Pons (tissue), 1 donor: Measurements from ENCODE around the gene DNAJB12.
"Not testable (repeated sequence)": the region's sequence is repeated elsewhere in the genome, so short reads cannot be mapped to it uniquely, and the experiment has no call there.

ENCODE experiments used
- DNase-seq: peaks from one replicate; pipeline ENCODE4 v3.0.0-alpha.2; 2016; ENCODE audit warnings: low spot score

The DNAJB12 gene

DNA sequence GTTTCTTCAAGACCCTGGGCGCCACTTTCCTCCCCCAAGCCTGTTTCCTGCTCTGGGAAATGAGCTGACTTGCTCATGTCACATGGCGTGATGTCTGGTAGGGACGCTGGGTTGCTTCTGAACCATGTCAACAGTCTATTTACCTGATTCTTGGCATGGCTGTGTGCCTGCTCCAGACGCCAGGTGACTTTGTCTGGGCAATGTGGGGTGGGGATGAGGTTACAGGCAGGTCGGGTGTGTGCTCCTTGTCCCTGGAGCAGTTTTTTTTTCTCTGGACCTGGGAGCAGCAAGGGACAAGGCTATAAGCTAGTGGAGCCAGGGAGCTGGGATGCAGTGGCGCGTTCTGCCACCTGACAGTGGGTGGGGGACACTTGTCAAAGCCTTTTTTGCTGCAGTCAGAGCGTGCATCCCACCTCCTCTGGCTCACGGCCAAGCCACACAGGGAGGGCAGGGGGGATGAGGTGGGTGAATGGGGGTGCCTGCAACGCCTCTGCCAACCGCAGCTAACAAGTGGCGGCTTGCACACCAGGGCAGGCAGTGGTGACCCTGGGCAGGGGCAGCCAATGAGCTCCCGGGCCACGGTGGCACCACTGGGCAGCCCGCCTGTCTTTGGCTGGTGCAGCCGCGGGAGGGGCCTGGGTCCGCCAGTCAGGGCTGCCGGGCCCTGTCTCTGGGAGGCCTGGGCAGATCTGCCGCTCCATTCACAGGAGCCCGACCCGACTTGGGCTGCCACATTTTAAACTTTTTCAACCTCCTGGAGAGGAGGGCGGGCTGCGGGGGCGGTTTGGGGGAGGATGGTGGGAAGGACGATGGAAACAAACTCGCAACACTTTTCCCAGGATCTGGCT is 22.9 kb downstream of the DNAJB12 start:
- peak; percentile 94 for DNase-seq

DNA sequence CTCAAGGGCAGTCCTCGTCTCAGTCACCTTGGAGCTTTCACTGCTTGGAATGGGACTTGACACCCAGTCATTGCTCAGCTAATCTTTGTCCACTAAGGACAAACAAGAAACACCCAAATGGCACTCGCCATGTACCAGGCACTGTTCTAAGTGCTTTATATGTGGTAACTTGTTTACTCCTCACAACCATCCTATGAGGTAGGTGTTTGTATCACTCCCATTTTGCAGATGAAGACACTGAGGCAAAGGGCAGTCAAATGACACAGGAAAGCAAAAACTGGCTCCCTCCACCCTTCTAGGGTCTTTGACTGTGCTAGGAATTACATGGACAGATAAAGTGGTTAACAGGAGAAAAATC is 24.7 kb downstream of the DNAJB12 start:
- DNase-seq = no peak

- DNase-seq = no peak
Observed at GRCh38 chr10:72329290-72330068, 25.2 kb downstream of the DNAJB12 start.

- no peak for DNase-seq
Observed at GRCh38 chr10:72328829-72329204, 25.9 kb downstream of the DNAJB12 start.

GRCh38 chr10:72328045-72328828 is 26.5 kb downstream of the DNAJB12 start:
- peak; percentile 82 for DNase-seq

- not testable (repeated sequence) for DNase-seq
Observed at GRCh38 chr10:72326665-72327603, 27.8 kb downstream of the DNAJB12 start.

GRCh38 chr10:72325243-72326175 is 29.2 kb downstream of the DNAJB12 start:
- peak; percentile 77 for DNase-seq

DNA sequence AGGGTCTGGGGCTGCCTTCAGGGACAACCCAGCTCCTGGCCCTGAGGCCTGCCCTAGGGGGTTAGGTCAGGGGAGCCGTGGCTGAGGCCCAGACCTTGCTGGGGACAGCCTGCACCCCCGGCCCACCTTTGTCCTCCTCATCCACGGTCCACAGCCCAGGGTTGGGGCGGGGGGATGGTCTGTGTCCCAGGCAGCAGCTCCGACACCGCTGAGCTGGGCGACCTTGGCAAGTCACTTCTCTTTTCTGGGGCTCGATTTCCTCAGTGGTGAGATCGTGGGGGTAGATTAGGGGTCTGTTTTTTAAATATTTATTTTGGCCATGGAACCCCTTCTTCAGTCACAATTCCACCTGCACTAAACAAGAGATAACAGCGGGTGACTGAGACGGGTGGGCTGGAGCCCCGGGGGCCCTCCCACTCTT is 30.9 kb downstream of the DNAJB12 start:
- DNase-seq = no peak

DNA sequence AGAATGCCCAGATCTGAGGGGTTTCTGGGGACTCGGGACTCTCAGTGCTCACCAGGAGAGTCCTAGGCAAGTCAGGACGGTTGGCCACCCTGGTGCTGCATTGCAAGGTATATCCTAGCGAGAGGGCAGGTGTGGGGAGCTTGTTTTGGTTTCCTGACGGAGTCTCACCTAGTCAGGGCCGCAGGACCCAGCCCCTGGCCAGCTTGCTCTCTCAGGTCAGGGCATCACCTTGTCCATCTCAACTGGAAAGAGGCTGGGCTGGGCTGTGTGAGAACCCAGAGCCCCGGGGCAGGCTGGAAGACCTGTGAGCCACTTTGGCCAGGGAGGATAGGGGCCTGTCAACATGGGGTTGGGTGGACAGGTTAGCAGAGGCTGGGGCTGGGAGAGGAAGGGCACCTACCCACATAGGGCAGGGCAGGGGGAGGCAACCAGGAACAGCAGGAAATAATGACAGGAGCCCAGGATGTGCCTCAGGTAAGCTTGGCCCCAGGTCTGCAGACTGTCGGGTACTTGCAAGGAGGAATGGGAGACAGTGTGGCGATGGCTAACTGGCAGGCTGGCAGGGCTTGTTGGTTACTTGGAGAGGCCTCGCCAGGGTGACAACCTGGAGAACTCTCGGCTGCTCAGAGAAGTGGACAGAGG is 31.5 kb downstream of the DNAJB12 start:
- DNase-seq = no peak

DNA sequence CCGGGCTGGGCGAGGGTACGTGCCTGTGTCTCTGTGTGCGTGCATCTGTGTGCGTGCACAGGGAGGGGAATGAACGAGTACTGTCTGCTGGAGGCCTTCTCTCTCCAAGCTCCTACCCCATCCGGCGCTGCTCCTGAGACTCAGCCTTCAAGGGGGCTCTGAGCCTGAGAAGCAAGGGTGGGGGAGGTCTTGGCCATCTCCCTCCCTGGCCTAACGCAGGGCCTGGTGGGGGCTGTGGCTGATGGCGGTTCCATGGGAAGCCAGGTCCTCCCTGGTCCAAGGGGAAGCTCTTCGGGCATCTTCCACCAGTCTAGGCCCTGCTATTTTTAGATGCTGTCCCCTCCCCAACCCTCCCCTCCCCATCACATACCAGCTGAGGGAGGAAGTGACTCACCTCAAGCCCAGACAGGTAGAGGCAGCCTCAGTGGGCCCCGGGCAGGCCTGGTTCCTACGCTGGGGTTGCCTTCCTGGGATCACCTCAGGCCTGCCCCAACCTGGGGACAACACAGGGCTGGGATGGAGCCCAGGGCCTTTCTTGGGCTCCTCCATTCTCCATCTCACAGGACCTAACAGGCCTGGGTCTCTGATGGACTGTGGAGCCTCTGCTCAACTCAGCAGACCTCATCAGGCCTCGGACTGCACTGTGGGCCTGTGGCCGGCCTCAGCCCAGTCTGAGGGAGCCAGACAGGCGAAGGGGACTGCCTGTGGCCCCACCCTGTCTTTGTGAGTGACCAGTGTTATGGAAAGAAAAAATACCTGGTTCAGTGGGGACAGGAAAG is 32.2 kb downstream of the DNAJB12 start:
- no peak for DNase-seq

- DNase-seq = no peak
Observed at GRCh38 chr10:72322030-72322279, 32.8 kb downstream of the DNAJB12 start.

DNA sequence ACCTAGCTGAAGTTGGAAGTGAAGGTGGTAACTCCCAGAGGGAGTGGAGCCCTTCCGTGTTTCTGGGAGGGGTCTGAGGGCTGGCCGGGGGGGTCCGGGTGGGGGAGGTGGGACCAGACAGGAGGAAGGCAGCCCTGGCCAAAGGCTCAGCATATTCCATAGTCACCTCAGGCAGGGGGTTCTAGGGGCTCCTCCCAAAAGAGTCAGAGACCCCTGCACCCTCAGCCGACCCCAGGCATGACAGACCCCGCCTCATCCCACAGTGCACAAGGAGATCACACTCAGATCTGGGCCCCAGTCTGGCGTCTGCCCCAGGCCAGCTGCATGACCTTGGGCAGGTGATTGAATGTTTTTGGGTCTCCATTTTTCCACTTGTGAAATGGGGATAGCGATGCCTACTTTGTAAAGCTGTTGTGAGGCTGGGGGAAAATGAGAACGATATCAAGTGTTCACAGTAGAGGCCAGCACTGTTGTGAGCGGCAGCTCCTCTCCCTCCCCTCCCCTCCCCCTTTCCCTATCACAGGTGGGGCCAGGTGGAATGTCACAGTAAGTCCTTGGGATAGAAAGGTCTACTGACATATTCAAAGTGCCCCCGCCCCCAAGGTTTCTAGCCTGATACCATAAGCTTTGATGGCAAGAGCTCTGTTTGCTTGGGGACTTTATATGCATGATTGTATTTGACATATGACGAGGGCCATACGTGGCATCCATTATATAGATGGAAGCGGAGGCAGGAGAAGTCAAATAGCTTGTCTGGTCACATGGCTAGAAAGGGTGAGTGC is 33.3 kb downstream of the DNAJB12 start:
- DNase-seq = no peak

DNA sequence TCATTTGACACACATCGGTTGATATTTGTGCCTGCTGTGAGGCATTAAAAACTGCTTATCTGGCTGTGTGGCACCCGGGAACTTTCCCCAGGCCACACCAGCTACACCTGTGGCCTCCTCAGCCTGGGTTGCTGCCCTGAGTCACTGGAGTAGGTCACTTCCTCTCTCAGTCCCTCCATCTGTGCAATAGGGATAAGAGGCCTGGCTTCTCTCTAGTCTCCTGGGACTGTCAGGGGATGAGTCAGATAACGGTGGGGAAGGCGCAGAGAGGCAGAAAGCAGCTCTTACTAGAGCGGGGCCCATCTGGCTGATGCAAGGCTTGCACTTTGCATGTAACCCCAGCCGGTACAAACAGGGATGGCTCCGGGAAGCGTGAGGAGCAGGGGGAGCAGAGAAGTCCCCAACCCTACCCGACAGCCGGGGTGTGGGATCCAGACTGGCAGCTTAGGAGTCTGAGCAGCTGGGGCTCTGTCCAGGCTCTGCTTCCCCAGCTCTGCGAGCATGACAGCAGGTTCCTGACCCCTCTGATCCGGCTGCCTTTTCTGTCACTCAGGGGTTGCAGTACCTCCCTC is 34.0 kb downstream of the DNAJB12 start:
- no peak for DNase-seq

- peak; percentile 75 for DNase-seq
Observed at GRCh38 chr10:72319416-72320254, 35.1 kb downstream of the DNAJB12 start.

DNA sequence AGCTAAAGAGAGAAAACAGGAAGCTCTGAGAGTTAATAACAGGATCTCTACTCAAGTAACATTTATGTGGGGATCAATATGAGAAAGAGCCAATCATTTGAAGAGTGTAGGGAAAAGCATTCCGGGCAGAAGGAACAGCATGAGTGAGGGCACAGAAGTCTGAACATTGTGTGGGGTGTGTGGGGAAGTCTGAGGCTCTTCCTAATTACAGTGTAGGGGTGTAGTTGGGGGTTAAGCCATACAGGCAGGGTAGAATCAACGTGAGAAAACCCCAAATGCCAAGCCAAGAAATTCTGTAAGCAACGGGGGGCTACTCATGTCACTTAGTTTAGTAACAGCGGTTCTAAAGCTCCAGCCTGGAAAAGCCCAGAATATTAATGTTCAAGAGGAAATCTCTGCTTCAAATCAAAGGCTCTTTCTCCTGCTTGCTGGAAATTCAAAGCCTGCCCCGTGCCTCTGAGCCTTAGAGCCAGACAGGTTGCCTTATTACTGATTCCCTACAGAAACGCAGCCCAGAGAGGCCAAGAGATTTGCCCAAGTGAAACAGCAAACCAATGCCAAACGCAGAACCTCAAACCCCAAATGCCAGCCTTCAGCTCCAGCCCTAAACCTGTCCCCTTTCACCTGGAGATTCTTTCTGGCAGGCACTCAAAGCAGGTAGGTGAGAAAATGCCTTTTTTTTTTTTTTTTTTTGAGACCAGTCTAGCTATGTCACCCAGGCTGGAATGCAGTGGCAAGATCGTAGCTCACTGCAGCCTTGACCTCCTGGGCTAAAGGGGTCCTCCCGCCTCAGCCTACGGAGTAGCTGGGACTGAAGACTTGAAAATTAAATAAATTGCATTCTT is 36.1 kb downstream of the DNAJB12 start:
- no peak for DNase-seq

DNA sequence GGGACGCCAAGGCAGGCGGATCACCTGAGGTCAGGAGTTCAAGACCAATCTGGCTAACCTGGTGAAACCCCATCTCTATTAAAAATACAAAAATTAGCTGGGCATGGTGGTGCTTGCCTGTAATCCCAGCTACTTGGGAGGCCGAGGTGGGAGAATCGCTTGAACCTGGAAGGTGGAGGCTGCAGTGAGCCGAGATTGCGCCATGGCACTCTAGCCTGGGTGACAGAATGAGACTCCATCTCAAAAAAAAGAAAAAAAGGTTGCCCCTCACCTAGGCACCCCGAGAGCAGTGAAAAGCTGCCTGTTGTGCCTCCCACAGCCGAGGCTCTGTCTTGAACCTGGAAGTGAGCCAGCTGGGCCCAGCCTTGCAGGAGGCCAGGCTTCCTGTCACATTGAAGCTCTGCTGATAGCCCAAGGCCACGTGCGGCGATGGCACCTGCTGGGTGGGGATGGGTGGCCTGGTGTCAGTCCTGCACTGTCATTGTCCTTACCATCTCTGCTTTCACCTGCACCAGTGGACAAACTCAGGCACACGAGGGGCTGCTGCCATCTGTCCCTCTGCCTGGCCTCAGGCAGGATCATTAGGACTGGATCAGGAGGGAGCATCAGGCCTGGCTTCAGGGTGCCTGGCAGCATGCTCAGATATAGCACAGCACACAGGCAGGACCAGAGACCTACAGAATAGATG is 37.8 kb downstream of the DNAJB12 start:
- no peak for DNase-seq
